Thyroid gland (tissue), 4 donors: ENCODE measurements around the gene NR1H2.

Experiments used
- POLR2A ChIP-seq, 2 donors: fragments of 450-650 bp; IDR thresholded peaks; one replicate each; pipeline ENCODE4 v1.6.1; 2017; ENCODE audit warnings: antibody characterized with exemption in 2 of 2, mild to moderate bottlenecking in 2 of 2, moderate library complexity in 1 of 2
- TF ChIP-seq, protein P1 (sequence below), 6 experiments: fragments of 200-600 bp in 3 of 6; fragments of 450-650 bp in 3 of 6; sonication (generic) in 3 of 6; IDR thresholded peaks; one replicate each; pipeline ENCODE4 v1.5.1; 2016 to 2019; ENCODE audit warnings: antibody characterized with exemption in 6 of 6, mild to moderate bottlenecking in 2 of 6, inconsistent platforms in 1 of 6, moderate library complexity in 1 of 6

DNA sequence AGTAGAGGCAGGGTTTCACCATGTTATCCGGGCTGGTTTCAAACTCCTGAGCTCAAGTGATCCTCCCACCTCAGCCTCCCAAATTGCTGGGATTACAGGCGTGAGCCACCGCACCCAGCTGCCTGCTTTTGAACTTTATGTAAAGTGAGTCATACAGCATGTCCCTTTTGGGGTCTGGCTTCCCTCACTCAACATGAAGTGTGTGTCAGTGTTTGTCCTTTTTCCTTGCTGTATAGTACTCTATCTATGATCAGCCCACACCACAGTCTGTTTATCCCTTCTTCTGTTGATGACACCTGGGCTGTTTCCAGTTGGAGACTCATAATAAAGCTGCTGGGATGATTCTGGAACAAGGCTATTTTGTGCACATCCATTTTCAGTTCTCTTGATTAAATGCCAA, 44.6 kb downstream of the NR1H2 start:
- TF ChIP-seq, protein P1, sequence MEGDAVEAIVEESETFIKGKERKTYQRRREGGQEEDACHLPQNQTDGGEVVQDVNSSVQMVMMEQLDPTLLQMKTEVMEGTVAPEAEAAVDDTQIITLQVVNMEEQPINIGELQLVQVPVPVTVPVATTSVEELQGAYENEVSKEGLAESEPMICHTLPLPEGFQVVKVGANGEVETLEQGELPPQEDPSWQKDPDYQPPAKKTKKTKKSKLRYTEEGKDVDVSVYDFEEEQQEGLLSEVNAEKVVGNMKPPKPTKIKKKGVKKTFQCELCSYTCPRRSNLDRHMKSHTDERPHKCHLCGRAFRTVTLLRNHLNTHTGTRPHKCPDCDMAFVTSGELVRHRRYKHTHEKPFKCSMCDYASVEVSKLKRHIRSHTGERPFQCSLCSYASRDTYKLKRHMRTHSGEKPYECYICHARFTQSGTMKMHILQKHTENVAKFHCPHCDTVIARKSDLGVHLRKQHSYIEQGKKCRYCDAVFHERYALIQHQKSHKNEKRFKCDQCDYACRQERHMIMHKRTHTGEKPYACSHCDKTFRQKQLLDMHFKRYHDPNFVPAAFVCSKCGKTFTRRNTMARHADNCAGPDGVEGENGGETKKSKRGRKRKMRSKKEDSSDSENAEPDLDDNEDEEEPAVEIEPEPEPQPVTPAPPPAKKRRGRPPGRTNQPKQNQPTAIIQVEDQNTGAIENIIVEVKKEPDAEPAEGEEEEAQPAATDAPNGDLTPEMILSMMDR (IDR thresholded peaks at IDR 0.05): no peak
- no peak for TF ChIP-seq POLR2A (IDR thresholded peaks at IDR 0.05)
